ENCODE data around the gene DYNC1H1.

DNA sequence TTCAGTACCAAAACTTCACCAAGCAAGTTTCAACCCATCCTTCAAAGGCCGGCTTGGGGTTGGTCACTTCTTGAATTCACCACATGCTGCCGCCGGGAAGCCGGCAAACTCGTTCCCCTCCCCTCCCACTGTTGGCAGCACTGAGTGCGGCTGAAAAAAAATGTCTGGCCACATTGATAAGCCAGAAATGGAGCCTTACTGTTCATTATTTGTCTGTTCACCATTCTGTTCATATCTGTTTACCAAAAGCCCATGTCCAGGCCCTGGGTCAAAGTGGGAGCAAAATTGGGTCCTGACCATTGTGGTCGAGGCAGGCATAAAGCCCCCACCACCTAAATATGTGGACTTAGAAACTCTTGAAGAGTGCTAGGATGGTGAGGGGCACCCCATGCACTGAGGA, 129.7 kb downstream of the DYNC1H1 start:
- TF ChIP-seq, protein P1, sequence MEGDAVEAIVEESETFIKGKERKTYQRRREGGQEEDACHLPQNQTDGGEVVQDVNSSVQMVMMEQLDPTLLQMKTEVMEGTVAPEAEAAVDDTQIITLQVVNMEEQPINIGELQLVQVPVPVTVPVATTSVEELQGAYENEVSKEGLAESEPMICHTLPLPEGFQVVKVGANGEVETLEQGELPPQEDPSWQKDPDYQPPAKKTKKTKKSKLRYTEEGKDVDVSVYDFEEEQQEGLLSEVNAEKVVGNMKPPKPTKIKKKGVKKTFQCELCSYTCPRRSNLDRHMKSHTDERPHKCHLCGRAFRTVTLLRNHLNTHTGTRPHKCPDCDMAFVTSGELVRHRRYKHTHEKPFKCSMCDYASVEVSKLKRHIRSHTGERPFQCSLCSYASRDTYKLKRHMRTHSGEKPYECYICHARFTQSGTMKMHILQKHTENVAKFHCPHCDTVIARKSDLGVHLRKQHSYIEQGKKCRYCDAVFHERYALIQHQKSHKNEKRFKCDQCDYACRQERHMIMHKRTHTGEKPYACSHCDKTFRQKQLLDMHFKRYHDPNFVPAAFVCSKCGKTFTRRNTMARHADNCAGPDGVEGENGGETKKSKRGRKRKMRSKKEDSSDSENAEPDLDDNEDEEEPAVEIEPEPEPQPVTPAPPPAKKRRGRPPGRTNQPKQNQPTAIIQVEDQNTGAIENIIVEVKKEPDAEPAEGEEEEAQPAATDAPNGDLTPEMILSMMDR (IDR thresholded peaks at IDR 0.05) = peak in 1 of 6 experiments; percentile 4
- no peak for TF ChIP-seq POLR2A (IDR thresholded peaks at IDR 0.05)

All from esophagus squamous epithelium (tissue), 4 donors.